Measurements from ENCODE around the gene FAM222A. TPM values are rescaled to one million over a fixed set of nuclear protein-coding genes. Genes with fewer than 3 reads are reported as not detected.
"Not testable (repeated sequence)": the region's sequence is repeated elsewhere in the genome, so short reads cannot be mapped to it uniquely, and the experiment has no call there.

FAM222A gene
- total RNA-seq, 1 donor from 2014 or later, result 0.73 TPM

DNA sequence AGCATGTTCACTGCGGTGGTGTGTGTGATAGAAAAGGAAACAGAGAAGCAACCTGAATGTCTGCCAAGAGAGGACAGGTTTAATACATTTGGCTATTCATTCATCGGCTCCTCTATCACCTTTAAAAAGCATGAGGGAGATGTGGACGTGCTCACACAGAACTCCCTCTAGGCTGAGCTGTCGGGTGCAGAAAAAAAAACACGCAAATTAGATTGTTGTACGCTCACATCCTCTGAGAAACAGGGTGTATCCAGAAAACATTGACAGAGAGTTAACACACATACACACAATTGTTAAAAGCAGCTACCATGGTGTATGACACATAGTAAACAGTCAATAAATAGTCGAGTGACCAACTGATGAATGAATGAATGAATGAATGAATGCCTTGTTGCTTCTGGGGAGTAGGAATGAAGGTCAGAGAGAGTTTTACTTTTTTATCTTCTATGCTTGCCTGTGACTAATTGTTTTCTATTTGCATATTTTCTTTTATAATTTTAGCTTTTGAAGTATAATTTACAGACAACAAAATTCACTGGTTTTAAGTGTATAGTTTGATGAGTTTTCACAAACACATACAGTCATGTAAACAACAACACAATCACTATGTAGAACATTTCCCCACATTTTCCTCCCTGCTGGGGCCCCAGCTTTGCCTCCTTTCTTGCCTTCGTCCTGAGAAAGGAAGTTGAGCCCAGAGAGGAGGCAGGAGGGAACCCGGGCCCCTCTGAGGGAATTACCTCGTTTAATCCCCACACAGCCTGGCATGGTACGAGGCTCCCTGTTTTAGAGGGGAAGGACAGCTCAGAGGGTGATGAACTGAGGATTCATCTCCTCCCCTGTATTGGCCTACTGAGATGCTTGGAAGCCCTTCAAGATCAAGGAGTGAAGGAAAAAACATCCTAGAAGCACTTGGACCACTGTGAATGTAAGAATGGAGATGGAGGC is 19.7 kb upstream of the FAM222A start:
- no peak overlapping the region for H3K27ac Mint-ChIP-seq
- H3K36me3 Mint-ChIP-seq (ENCODE audit: low read depth), result no peaks in the 10 kb centered on the region
- no peak for ATAC-seq (ENCODE audit: low read depth)
- DNase-seq, result no peak
- intact Hi-C loops (cut with micrococcal nuclease), result no loop called here
- peaks cover 2% of the 10 kb centered on the region for H3K9me3 Mint-ChIP-seq
- no peak overlapping the region for H3K4me3 Mint-ChIP-seq
- ChIA-PET POLR2A (no interaction called here), CTCF (no interaction called here)
- TF ChIP-seq CTCF (IDR thresholded peaks at IDR 0.05), result no peak
- H3K4me1 Mint-ChIP-seq, result no peaks in the 10 kb centered on the region
- H3K27me3 Mint-ChIP-seq, result peaks cover 18% of the 10 kb centered on the region

GRCh38 chr12:109694629-109695028 is 19.0 kb upstream of the FAM222A start:
- peaks cover 18% of the 10 kb centered on the region for H3K27me3 Mint-ChIP-seq
- H3K4me1 Mint-ChIP-seq; ATAC-seq (ENCODE audit: low read depth); H3K36me3 Mint-ChIP-seq (ENCODE audit: low read depth); POLR2A ChIA-PET; CTCF ChIA-PET; intact Hi-C loops (cut with micrococcal nuclease); H3K4me3 Mint-ChIP-seq; H3K9me3 Mint-ChIP-seq; DNase-seq; H3K27ac Mint-ChIP-seq: not testable (repeated sequence)

GRCh38 chr12:109695416-109695815 is 18.2 kb upstream of the FAM222A start:
- H3K4me3 Mint-ChIP-seq, result no peak overlapping the region
- TF ChIP-seq CTCF (IDR thresholded peaks at IDR 0.05), result no peak
- ChIA-PET CTCF (no interaction called here), POLR2A (no interaction called here)
- H3K36me3 Mint-ChIP-seq (ENCODE audit: low read depth), result no peaks in the 10 kb centered on the region
- no peak for ATAC-seq (ENCODE audit: low read depth)
- H3K4me1 Mint-ChIP-seq, result no peaks in the 10 kb centered on the region
- intact Hi-C loops (cut with micrococcal nuclease), result no loop called here
- H3K27ac Mint-ChIP-seq, result no peak overlapping the region
- H3K9me3 Mint-ChIP-seq, result peaks cover 2% of the 10 kb centered on the region
- peaks cover 18% of the 10 kb centered on the region for H3K27me3 Mint-ChIP-seq
- DNase-seq, result no peak

GRCh38 chr12:109695961-109696461 is 17.6 kb upstream of the FAM222A start:
- CTCF ChIA-PET, result no interaction called here
- H3K27ac Mint-ChIP-seq, result no peak overlapping the region

GRCh38 chr12:109696485-109697269 is 16.9 kb upstream of the FAM222A start:
- Mint-ChIP-seq H3K27ac (no peak overlapping the region), H3K4me1 (no peaks in the 10 kb centered on the region), H3K27me3 (peaks cover 17% of the 10 kb centered on the region), H3K9me3 (peaks cover 2% of the 10 kb centered on the region), H3K36me3 (ENCODE audit: low read depth) (no peaks in the 10 kb centered on the region), H3K4me3 (no peak overlapping the region)
- ATAC-seq (ENCODE audit: low read depth) (no peak), DNase-seq (no peak)
- CTCF ChIA-PET, result no interaction called here
- intact Hi-C loops (cut with micrococcal nuclease), result no loop called here
- POLR2A ChIA-PET, result no interaction called here
- TF ChIP-seq CTCF (IDR thresholded peaks at IDR 0.05), result no peak

More at GRCh38 chr12:109695961-109696461, 17.6 kb upstream of the FAM222A start:
- intact Hi-C loops (cut with micrococcal nuclease), result no loop called here
- ATAC-seq (ENCODE audit: low read depth), result no peak
- Mint-ChIP-seq H3K4me3 (no peak overlapping the region), H3K9me3 (peaks cover 2% of the 10 kb centered on the region), H3K27me3 (peaks cover 20% of the 10 kb centered on the region), H3K36me3 (ENCODE audit: low read depth) (no peaks in the 10 kb centered on the region), H3K4me1 (no peaks in the 10 kb centered on the region)
- no peak for DNase-seq
- no peak for TF ChIP-seq CTCF (IDR thresholded peaks at IDR 0.05)
- POLR2A ChIA-PET, result no interaction called here

Measured in activated B cell treated with CpG ODN at 0.5 μM for 24 hours (primary cell).